HepG2 (cell line): ENCODE results near the gene CCDC88C. TPM values are rescaled to one million over a fixed set of nuclear protein-coding genes. Genes with fewer than 3 reads are reported as not detected.

Source experiments
- ATAC-seq: fragments of 200-7000 bp; cut with Tn5 transposase; 3 replicates; pipeline ENCODE4 v1.9.1; 2020; ENCODE audit warnings: mild to moderate bottlenecking, moderate library complexity
- BruUV-seq: library from RNA; stranded (reverse); fragments of 400-500 nt; replicated peaks from 2 replicates; lab custom pipeline; 2021; lab: Mats Ljungman, UMichigan
- CTCF ChIA-PET: fragments of 300-600 bp; formaldehyde crosslinking; extraction: SDS; loops from one replicate; lab custom pipeline; 2021; ENCODE audit warnings: low total read pairs, inconsistent platforms, low intra/inter-chr PET ratio; lab: Yijun Ruan, JAX
- POLR2A ChIA-PET: fragments of 350-600 bp; sonication (Branson Sonifier 250); formaldehyde crosslinking; loops from one replicate; lab custom pipeline; 2020; ENCODE audit warnings: antibody characterized with exemption, inconsistent platforms; lab: Yijun Ruan, JAX
- DNase-seq: peaks from one replicate; pipeline ENCODE4 v3.0.0-alpha.2; 2015; ENCODE audit warnings: low spot score
- FAIRE-seq: peaks from 3 replicates; lab custom pipeline; 2011; peaks lifted over from hg19 to GRCh38; lab: Jason Lieb, UNC
- H2AFZ ChIP-seq: one replicate; pipeline ENCODE4 v1.6.1; 2011; ENCODE audit warnings: low read length, inconsistent platforms
- H3K27ac ChIP-seq: fragments of 300-600 bp; 3 replicates; pipeline ENCODE4 v1.8.0; 2011; ENCODE audit warnings: mixed run types, mild to moderate bottlenecking, mixed read lengths, low read length, inconsistent platforms; ENCODE audit not compliant: insufficient read depth; ENCODE audit errors: extremely low read length
- H3K27me3 ChIP-seq, 2 experiments: fragments of 200-600 bp in 1 of 2; 2 replicates in 1 of 2; 3 replicates in 1 of 2; pipeline versions ENCODE4 v1.6.0 to v1.8.0; 2011; ENCODE audit warnings: low read length in 2 of 2, mild to moderate bottlenecking in 2 of 2, moderate library complexity in 2 of 2, inconsistent platforms in 1 of 2; ENCODE audit not compliant: insufficient read depth in 2 of 2, control insufficient read depth in 1 of 2
- H3K36me3 ChIP-seq, 2 experiments: fragments of 200-600 bp in 1 of 2; replicated peaks in 1 of 2; 2 replicates in 1 of 2; 3 replicates in 1 of 2; pipeline versions ENCODE4 v1.5.1 to v1.8.0; 2011; ENCODE audit warnings: low read length in 2 of 2, inconsistent platforms in 1 of 2; ENCODE audit not compliant: insufficient read depth in 2 of 2, control insufficient read depth in 1 of 2
- H3K4me1 ChIP-seq: 2 replicates; pipeline ENCODE4 v1.5.1; 2012; ENCODE audit warnings: low read length, inconsistent platforms; ENCODE audit not compliant: insufficient read depth
- H3K4me2 ChIP-seq: 2 replicates; pipeline ENCODE4 v1.6.0; 2011; ENCODE audit warnings: low read depth, low read length, inconsistent platforms
- H3K4me3 ChIP-seq, 3 experiments: fragments of 200-600 bp in 1 of 3; sonication (generic), shearing (Covaris generic) in 1 of 3; replicated peaks in 1 of 3; 2 replicates each; pipeline ENCODE4 v1.5.1; 2011 to 2016; ENCODE audit warnings: low read length in 3 of 3, inconsistent platforms in 2 of 3, low read depth in 2 of 3, mild to moderate bottlenecking in 2 of 3, control low read depth in 1 of 3, mixed read lengths in 1 of 3; ENCODE audit not compliant: insufficient read depth in 1 of 3
- H3K79me2 ChIP-seq: one replicate; pipeline ENCODE4 v1.6.1; 2011; ENCODE audit warnings: low read length, inconsistent platforms; ENCODE audit not compliant: insufficient read depth
- H3K9ac ChIP-seq: 2 replicates; pipeline ENCODE4 v1.6.0; 2011; ENCODE audit warnings: mild to moderate bottlenecking, low read depth, low read length, inconsistent platforms; ENCODE audit not compliant: insufficient read depth
- H3K9me3 ChIP-seq: 2 replicates; pipeline ENCODE4 v1.5.1; 2012; ENCODE audit warnings: mild to moderate bottlenecking, low read length
- H4K20me1 ChIP-seq: 2 replicates; pipeline ENCODE4 v1.6.0; 2011; ENCODE audit warnings: inconsistent platforms, mild to moderate bottlenecking, low read length, moderate library complexity; ENCODE audit not compliant: insufficient read depth
- KDM5B ChIP-seq: sonication (generic); formaldehyde crosslinking; IDR thresholded peaks from 2 replicates; pipeline ENCODE4 v1.4.0; 2020; ENCODE audit warnings: missing genetic modification reagents, mild to moderate bottlenecking, borderline replicate concordance
- MNT ChIP-seq: fragments of 450-650 bp; IDR thresholded peaks from 2 replicates; pipeline ENCODE4 v1.6.1; 2016
- RFX5 ChIP-seq: IDR thresholded peaks from 2 replicates; pipeline ENCODE4 v1.6.1; 2011; ENCODE audit warnings: low read depth, low read length, improper control_type of control experiment
- RNF2 ChIP-seq: fragments of 450-650 bp; conservative IDR thresholded peaks from 2 replicates; pipeline ENCODE4 v1.6.1; 2016; ENCODE audit warnings: low read depth
- ZBTB20 ChIP-seq: sonication (generic); formaldehyde crosslinking; IDR thresholded peaks from 2 replicates; pipeline ENCODE4 v1.8.1; 2023; ENCODE audit warnings: missing genetic modification reagents, low read depth, mild to moderate bottlenecking, borderline replicate concordance
- ZBTB43 ChIP-seq: sonication (generic); formaldehyde crosslinking; conservative IDR thresholded peaks from 2 replicates; pipeline ENCODE4 v1.4.0; 2020; ENCODE audit warnings: missing genetic modification reagents
- ZNF451 ChIP-seq: sonication (generic); formaldehyde crosslinking; IDR thresholded peaks from 2 replicates; pipeline ENCODE4 v1.5.0; 2020; ENCODE audit warnings: mild to moderate bottlenecking, missing genetic modification reagents
- ZNF589 ChIP-seq: sonication (generic); formaldehyde crosslinking; conservative IDR thresholded peaks from 2 replicates; pipeline ENCODE4 v1.8.0; 2022; ENCODE audit warnings: mild to moderate bottlenecking, moderate library complexity, missing genetic modification reagents
- ZNF629 ChIP-seq: sonication (generic); formaldehyde crosslinking; conservative IDR thresholded peaks from 2 replicates; pipeline ENCODE4 v1.5.0; 2020; ENCODE audit warnings: missing genetic modification reagents
- ZNF644 ChIP-seq: IDR thresholded peaks from 2 replicates; pipeline ENCODE4 v1.6.1; 2016; ENCODE audit warnings: low read depth
- ZNF776 ChIP-seq: sonication (generic); formaldehyde crosslinking; IDR thresholded peaks from 2 replicates; pipeline ENCODE4 v1.4.0; 2020; ENCODE audit warnings: mild to moderate bottlenecking, missing genetic modification reagents
- WGBS: methylation state at CpG from one replicate; pipeline ENCODE4 v1.1.6; 2017; ENCODE audit warnings: low lambda C conversion rate; 5-methylcytosine and 5-hydroxymethylcytosine counted together
- in situ Hi-C: cut with HindIII; loops from 2 replicates; pipeline ENCODE4 v1.10.0; 2017; ENCODE audit warnings: low pct_unique_long_range_greater_than_20kb; ENCODE audit not compliant: extremely low pct_ligation_motif_present
- intact Hi-C: fragments of 100-400 bp; cut with micrococcal nuclease; formaldehyde crosslinking; loops from one replicate; pipeline ENCODE4 v1.10.0; 2022; ENCODE audit not compliant: unreplicated experiment
- polyA plus RNA-seq, 8 experiments: library from polyadenylated mRNA; depleted of rRNA in 3 of 8; stranded (reverse) in 7 of 8; unstranded in 1 of 8; fragments of >200 nt; fragmentation: Illumina TruSeq in 4 of 8; extraction: Trizol in 4 of 8; gene quantifications; 2 replicates each; pipeline versions ENCODE4 v1.2.1 to v1.2.3, GENCODE V29; 2011 to 2016; ENCODE audit warnings: low read depth in 4 of 8, missing spikeins in 1 of 8, mixed read lengths in 1 of 8; ENCODE audit not compliant: insufficient read depth in 1 of 8
- total RNA-seq, 5 experiments: library from RNA; depleted of rRNA; stranded (reverse); fragments of >200 nt; fragmentation: Illumina TruSeq; extraction: Trizol; gene quantifications; 2 replicates each; pipeline ENCODE4 v1.2.3, GENCODE V29; 2016; ENCODE audit warnings: low read depth in 1 of 5

The CCDC88C gene
- total and polyA plus RNA-seq, 2 of the 13 experiments (the other 11 are each of a cell fraction or from before 2014, with no cell fraction given) = 3.6 to 11.7 TPM

GRCh38 chr14:91342206-91342760 is 75.3 kb downstream of the CCDC88C start:
- Histone ChIP-seq H3K4me3 (no peak overlapping the region), H3K4me1 (no peaks in the 10 kb centered on the region), H3K36me3 (peaks cover 4 to 28% of the 10 kb centered on the region in 2 experiments; a peak in 4 of 5 replicates), H3K27ac (no peak overlapping the region), H2AFZ (no peak overlapping the region), H3K9ac (no peak overlapping the region), H3K4me2 (no peak overlapping the region), H3K9me3 (no peaks in the 10 kb centered on the region), H3K79me2 (no peaks in the 10 kb centered on the region), H4K20me1 (no peaks in the 10 kb centered on the region), H3K27me3 (no peaks in the 10 kb centered on the region)
- WGBS = 96% methylated on average over 11 of the region's 12 CpGs
- ATAC-seq = no peak
- BruUV-seq = no TSS peak
- FAIRE-seq = no peak
- no peak for TF ChIP-seq ZNF629 (CRISPR knock-in tag)
- TF ChIP-seq MNT = no peak
- no peak for TF ChIP-seq ZNF451 (CRISPR knock-in tag)
- TF ChIP-seq ZBTB20 (CRISPR knock-in tag) = no peak
- no peak for TF ChIP-seq ZNF776 (CRISPR knock-in tag)
- no peak for TF ChIP-seq RFX5
- no peak for TF ChIP-seq RNF2
- POLR2A ChIA-PET = no interaction called here
- CTCF ChIA-PET = no interaction called here
- no peak for DNase-seq
- intact Hi-C loops (no loop called here), in situ Hi-C loops (no loop called here)

GRCh38 chr14:91341751-91342154 is 75.9 kb downstream of the CCDC88C start:
- no peak for TF ChIP-seq ZBTB43 (CRISPR knock-in tag)
- TF ChIP-seq KDM5B (CRISPR knock-in tag) = no peak
- no peak for TF ChIP-seq ZNF644 (CRISPR knock-in tag)
- no peak for TF ChIP-seq ZNF589 (CRISPR knock-in tag)
- TF ChIP-seq, all 625 proteins: peak for 0
- ChIA-PET CTCF (no interaction called here), POLR2A (no interaction called here)
- Histone ChIP-seq H3K9ac (no peak overlapping the region), H2AFZ (no peak overlapping the region), H3K79me2 (no peaks in the 10 kb centered on the region), H4K20me1 (no peaks in the 10 kb centered on the region), H3K36me3 (peaks cover 4 to 28% of the 10 kb centered on the region in 2 experiments; a peak in 4 of 5 replicates), H3K4me1 (no peaks in the 10 kb centered on the region), H3K9me3 (no peaks in the 10 kb centered on the region), H3K27me3 (no peaks in the 10 kb centered on the region), H3K4me2 (no peak overlapping the region), H3K4me3 (no peak overlapping the region), H3K27ac (no peak overlapping the region)
- DNase-seq (no peak), FAIRE-seq (no peak), ATAC-seq (no peak)
- BruUV-seq = no TSS peak
- in situ Hi-C loops = no loop called here
- intact Hi-C loops = no loop called here
- 93% methylated on average over 7 of the region's 7 CpGs for WGBS
